Activated T-cell treated with anti-CD3 and anti-CD28 coated beads, Interleukin-2, amount 50 U/mL, for 48 hours (primary cell): ENCODE data around the gene VPS50.
"Not testable (repeated sequence)": the region's sequence is repeated elsewhere in the genome, so short reads cannot be mapped to it uniquely, and the experiment has no call there.

ENCODE experiments used
- DNase-seq, 2 experiments: peaks; one replicate each; pipeline ENCODE4 v3.0.0-alpha.2; 2020

Gene VPS50

DNA sequence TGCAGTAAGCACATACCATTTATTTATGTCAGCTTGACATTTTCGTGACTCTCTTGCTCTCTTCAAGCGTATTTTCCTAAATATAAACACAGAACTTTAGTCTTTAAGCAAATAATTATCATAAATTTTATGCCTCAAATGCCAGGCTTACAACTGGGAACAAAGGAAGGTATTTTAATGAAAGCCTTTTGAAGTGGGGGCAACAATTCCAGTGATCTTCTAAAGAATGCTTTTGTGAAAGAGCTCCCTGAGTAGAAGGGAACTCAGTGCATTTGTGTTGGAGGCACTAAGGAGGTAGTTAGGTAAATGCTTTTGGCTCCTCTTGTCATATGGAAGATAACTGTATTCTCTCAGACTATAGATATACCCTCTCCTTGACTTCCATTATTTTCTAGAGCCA is 104.9 kb downstream of the VPS50 start:
- no peak for DNase-seq

- DNase-seq = not testable (repeated sequence)
Observed at GRCh38 chr7:93342178-93342577, 110.0 kb downstream of the VPS50 start.

- no peak for DNase-seq
Observed at GRCh38 chr7:93350338-93350737, 118.2 kb downstream of the VPS50 start.

GRCh38 chr7:93352881-93353280 is 120.7 kb downstream of the VPS50 start:
- no peak for DNase-seq

DNA sequence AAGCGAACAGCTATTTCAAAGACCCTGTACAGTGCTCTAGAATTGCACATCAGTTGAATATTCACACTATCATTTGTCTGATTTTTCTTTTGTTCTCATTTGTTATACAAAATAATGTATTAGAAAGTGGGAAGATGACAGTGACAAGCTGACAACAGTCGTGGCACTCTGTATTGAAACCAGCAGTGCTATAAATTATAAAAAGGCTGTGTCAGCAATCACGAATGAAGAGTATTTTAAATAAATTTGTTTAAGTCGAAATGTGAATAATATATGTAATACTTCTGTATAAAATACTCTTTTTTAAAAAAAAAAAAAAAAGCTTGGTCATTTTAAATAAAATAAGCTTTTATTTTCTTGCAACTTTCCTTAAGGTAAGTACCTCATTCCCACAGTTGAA is 122.6 kb downstream of the VPS50 start:
- DNase-seq = no peak

- DNase-seq = no peak
Observed at GRCh38 chr7:93359520-93360198, 127.5 kb downstream of the VPS50 start.

DNA sequence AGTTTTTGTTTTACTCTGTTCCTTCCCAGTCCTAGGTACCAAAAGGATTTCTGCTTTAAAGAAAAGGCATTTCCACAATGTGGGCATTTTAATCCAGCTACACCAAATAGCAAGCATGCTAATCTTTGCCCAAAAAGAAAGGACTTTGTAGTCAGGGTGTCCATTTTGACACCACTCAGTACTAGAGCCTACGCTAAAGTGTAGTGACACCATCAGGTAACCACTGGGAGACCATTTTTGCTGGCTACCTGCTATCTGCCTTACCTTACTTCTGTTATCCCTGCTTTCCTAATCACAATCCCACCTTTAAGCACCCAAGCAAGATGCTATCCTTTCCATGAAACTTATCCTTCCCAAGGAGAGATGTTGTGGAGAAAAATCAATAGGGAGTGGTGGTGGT is 129.7 kb downstream of the VPS50 start:
- DNase-seq = no peak

DNA sequence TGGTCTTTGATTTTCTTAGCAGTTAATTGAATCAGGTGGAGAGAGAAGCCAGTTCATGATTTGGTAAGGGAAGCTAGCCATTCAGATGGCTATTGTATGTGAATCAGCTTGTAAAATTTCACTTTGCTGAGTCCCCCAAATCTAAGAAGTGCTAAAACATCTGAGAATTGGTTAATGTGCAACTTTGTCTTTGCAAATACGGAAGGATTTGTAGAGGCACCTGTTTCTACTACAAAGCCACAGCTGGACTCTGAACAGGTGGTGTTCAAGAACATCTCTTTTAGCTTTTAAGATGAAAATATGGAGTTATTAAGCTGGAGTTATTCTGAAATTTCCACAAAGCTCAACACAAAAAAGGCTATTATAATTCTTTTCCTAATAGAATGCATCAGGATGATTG is 132.6 kb downstream of the VPS50 start:
- no peak for DNase-seq

DNA sequence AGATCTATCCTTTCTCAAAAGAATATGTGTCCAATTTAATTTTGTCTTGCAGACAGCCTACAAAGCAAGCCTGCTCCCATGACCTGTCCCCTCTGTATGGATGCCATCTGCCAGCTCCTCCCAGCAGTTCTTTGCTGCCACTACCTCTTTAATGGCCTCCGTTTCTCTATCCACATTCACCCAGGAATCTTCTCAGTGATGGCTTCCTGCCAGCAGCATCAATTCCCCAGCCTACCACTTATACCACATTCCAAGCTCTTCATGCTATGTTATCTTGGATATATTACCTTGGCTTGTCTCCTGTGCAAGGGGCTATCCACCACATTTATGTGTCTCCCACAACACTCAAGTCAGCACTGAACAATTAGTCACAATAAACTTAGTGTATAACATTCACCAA is 133.2 kb downstream of the VPS50 start:
- DNase-seq = no peak

- no peak for DNase-seq
Observed at GRCh38 chr7:93366816-93367215, 134.7 kb downstream of the VPS50 start.

DNA sequence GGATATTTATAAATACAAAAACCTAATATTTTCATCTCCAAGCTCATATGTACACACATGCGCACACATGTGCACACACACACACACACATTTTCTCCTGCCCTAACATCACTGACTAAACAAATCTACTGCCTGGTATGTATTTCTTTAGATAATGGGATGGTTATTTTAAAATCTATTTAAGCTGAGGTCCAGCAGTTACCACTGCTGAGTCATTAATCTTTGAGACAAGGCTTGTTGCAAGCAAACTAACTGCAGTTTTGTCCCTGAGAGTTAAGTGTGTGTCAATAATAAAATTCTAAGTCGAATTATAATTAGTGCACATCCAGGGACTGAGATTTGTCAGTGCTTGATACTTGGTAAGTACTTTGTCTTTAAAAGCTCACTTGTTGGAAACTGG is 135.1 kb downstream of the VPS50 start:
- no peak for DNase-seq

GRCh38 chr7:93370937-93371336 is 138.8 kb downstream of the VPS50 start:
- DNase-seq = not testable (repeated sequence)

- no peak for DNase-seq
Observed at GRCh38 chr7:93373537-93373936, 141.4 kb downstream of the VPS50 start.

GRCh38 chr7:93374345-93374940 is 142.3 kb downstream of the VPS50 start:
- DNase-seq = no peak

DNA sequence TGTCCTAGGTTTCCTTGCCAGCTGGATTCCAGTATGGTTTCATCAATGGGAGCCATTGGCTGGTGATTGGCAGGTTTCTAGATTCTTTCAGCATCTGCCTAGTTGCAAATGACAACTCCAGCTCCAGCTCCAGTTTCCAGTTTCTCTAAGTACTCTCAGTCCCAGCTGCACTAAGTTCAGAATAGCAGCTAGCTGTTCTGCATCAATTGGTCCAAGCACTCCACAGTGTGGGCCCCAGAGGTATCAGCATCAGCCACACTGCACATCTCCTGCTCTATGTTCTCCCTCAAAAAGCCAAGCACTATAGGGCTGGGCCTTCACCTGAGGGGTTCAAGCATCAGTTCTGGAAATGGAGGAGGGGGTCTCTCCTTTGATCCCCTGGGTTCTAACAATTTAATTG is 143.4 kb downstream of the VPS50 start:
- DNase-seq = no peak

DNA sequence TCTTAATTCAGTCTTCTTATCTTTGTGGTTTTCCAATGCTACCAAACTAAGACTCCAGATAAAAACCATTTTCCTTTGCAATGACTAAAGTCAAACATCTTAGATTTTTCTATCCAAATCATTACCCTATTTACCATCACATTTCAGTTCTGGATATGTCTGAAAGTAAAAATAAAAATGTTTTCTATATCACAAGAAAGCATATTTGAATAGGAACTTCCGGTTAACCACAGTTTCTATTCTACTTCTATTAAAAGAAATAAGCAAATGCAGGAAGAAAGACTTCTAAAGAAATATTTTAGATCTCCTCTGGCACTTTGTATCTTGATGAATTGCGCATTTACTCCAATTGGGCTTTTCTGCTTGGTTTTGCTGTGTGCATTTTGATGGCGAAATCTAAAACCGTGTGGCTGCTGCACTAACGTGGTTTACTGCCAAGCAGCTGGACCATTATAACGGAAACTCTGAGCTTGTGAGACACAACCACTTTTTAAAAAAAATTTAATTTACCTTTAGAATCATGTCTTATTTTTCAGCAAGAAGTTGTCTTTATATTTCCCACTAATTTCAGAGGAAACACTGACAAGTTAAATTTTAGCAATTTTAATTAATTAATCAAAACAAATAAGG is 146.1 kb downstream of the VPS50 start:
- DNase-seq = no peak

- no peak for DNase-seq
Observed at GRCh38 chr7:93382362-93382761, 150.2 kb downstream of the VPS50 start.

GRCh38 chr7:93390660-93391059 is 158.5 kb downstream of the VPS50 start:
- DNase-seq = no peak

- DNase-seq = no peak
Observed at GRCh38 chr7:93392984-93393383, 160.8 kb downstream of the VPS50 start.

- DNase-seq = no peak
Observed at GRCh38 chr7:93399642-93400041, 167.5 kb downstream of the VPS50 start.

DNA sequence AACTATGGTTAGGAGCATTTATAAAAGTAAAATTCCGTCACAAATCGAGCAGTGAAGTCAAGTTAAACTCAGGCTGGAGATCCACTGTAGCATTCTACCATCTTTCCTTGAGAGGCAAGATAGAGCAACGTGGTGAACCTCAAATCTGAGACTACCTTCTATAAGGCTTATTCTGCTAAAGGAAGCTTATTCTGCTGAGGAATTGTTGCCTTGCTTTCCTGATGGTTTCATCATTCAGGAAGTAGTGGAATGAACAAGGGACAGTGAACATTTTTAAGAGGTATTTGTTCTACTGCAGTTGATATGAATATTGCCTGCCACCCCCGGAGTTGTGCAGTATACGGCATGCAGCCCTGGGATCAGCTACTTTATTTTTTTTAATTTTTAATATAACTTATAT is 170.8 kb downstream of the VPS50 start:
- no peak for DNase-seq

DNA sequence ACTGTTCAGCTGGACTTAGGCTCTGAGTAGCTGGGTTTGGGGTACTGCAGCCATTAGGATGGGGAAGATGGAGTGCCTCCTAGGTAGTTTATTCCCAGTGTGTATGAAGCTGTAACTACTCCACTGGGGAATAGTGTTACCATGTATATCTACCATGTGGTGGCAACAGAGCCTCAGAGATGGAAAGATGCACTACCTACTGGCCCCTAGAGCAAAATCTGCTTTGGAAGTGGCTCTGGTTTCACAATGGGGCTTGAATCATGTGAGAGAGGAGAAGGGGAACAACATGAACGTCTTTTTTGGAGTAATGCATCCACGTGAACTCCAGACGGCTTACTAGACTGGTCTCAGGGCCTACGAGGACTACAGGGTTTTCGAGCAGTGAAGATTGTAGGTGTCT is 175.1 kb downstream of the VPS50 start:
- DNase-seq = no peak

GRCh38 chr7:93409324-93409723 is 177.2 kb downstream of the VPS50 start:
- DNase-seq = no peak
